A673 (cell line): ENCODE measurements around the gene NR1I2.

ENCODE experiments used
- CTCF ChIP-seq: fragments of 300-800, 200-600 bp; sonication (generic); conservative IDR thresholded peaks from 2 replicates; pipeline ENCODE4 v1.5.1; 2017; ENCODE audit warnings: low read depth, mild to moderate bottlenecking, antibody characterized with exemption, low read length, moderate library complexity, mixed read lengths
- EZH2 ChIP-seq: fragments of 200-600 bp; sonication (generic); IDR thresholded peaks from 2 replicates; pipeline ENCODE4 v1.6.1; 2017; ENCODE audit warnings: borderline replicate concordance, low read depth, mild to moderate bottlenecking, mixed read lengths, antibody characterized with exemption, low read length; ENCODE audit not compliant: poor library complexity, severe bottlenecking

- no peak for TF ChIP-seq CTCF
- no peak for TF ChIP-seq EZH2
Observed at GRCh38 chr3:119778811-119779210, 3.1 kb upstream of the NR1I2 start.
